IPS DF 6.9 (cell line): ENCODE measurements around the gene PREX1.

Source experiments
- DNase-seq: peaks from one replicate; pipeline ENCODE4 v3.0.0-alpha.2; 2013; ENCODE audit warnings: low read depth, low spot score
- H3K27ac ChIP-seq: one replicate; pipeline ENCODE4 v1.5.1; 2013; ENCODE audit warnings: low read length, control low read depth
- H3K27me3 ChIP-seq: 2 replicates; pipeline ENCODE4 v1.6.1; 2013; ENCODE audit warnings: mild to moderate bottlenecking, low read length; ENCODE audit not compliant: control insufficient read depth, insufficient read depth
- H3K36me3 ChIP-seq: 2 replicates; pipeline ENCODE4 v1.6.1; 2013; ENCODE audit warnings: low read length; ENCODE audit not compliant: control insufficient read depth, insufficient read depth
- H3K4me1 ChIP-seq: 2 replicates; pipeline ENCODE4 v1.6.1; 2013; ENCODE audit warnings: low read length; ENCODE audit not compliant: control insufficient read depth, insufficient read depth
- H3K4me3 ChIP-seq: 2 replicates; pipeline ENCODE4 v1.5.1; 2013; ENCODE audit warnings: mild to moderate bottlenecking, low read length
- H3K9me3 ChIP-seq: 2 replicates; pipeline ENCODE4 v1.6.1; 2013; ENCODE audit warnings: low read length, inconsistent platforms; ENCODE audit not compliant: control insufficient read depth, insufficient read depth
- WGBS: extraction: QIAGEN DNeasy Blood & Tissue Kit; methylation state at CpG from one replicate; pipeline ENCODE4 v1.1.7; 2013; ENCODE audit warnings: mixed read lengths, missing lambda C conversion rate; ENCODE audit not compliant: insufficient read length, insufficient coverage; 5-methylcytosine and 5-hydroxymethylcytosine counted together

The PREX1 gene

GRCh38 chr20:48614593-48615274, 213.1 kb downstream of the PREX1 start:
- Histone ChIP-seq H3K27me3 (no peaks in the 10 kb centered on the region), H3K4me3 (no peak overlapping the region), H3K4me1 (no peaks in the 10 kb centered on the region), H3K27ac (no peak overlapping the region), H3K36me3 (no peaks in the 10 kb centered on the region), H3K9me3 (no peaks in the 10 kb centered on the region)
- 100% methylated on average over 2 of the region's 12 CpGs for WGBS
- DNase-seq: no peak

GRCh38 chr20:48613926-48614325, 213.9 kb downstream of the PREX1 start:
- Histone ChIP-seq H3K9me3 (no peaks in the 10 kb centered on the region), H3K4me3 (no peak overlapping the region), H3K27me3 (no peaks in the 10 kb centered on the region), H3K27ac (no peak overlapping the region), H3K4me1 (no peaks in the 10 kb centered on the region), H3K36me3 (no peaks in the 10 kb centered on the region)
- WGBS: no CpG with 5 or more reads among the region's 4 CpGs
- no peak for DNase-seq

- Histone ChIP-seq H3K27ac (no peak overlapping the region), H3K4me1 (no peaks in the 10 kb centered on the region), H3K27me3 (no peaks in the 10 kb centered on the region), H3K4me3 (no peak overlapping the region), H3K36me3 (no peaks in the 10 kb centered on the region), H3K9me3 (no peaks in the 10 kb centered on the region)
- DNase-seq: no peak
- WGBS: no CpG with 5 or more reads among the region's 6 CpGs
Observed at GRCh38 chr20:48612335-48612734, 215.5 kb downstream of the PREX1 start.

- Histone ChIP-seq H3K4me1 (no peaks in the 10 kb centered on the region; the same call in 1 of the 2 replicates), H3K36me3 (no peaks in the 10 kb centered on the region), H3K9me3 (no peaks in the 10 kb centered on the region), H3K27ac (no peak overlapping the region), H3K4me3 (no peak overlapping the region), H3K27me3 (no peaks in the 10 kb centered on the region)
- 100% methylated on average over 1 of the region's 4 CpGs for WGBS
- DNase-seq: no peak
Observed at GRCh38 chr20:48610996-48611395, 216.8 kb downstream of the PREX1 start.

GRCh38 chr20:48609491-48609978, 218.3 kb downstream of the PREX1 start:
- Histone ChIP-seq H3K27me3 (no peaks in the 10 kb centered on the region), H3K4me1 (no peaks in the 10 kb centered on the region; the same call in 1 of the 2 replicates), H3K9me3 (no peaks in the 10 kb centered on the region), H3K27ac (no peak overlapping the region), H3K36me3 (no peaks in the 10 kb centered on the region), H3K4me3 (no peak overlapping the region)
- WGBS: no CpG with 5 or more reads among the region's 5 CpGs
- DNase-seq: no peak

GRCh38 chr20:48608756-48609155, 219.0 kb downstream of the PREX1 start:
- no CpG with 5 or more reads among the region's 3 CpGs for WGBS
- no peaks in the 10 kb centered on the region for H3K9me3 ChIP-seq
- no peaks in the 10 kb centered on the region for H3K27me3 ChIP-seq
- no peak overlapping the region for H3K27ac ChIP-seq
- no peak for DNase-seq
- no peaks in the 10 kb centered on the region; the same call in 1 of the 2 replicates for H3K4me1 ChIP-seq
- no peak overlapping the region for H3K4me3 ChIP-seq
- H3K36me3 ChIP-seq: no peaks in the 10 kb centered on the region

GRCh38 chr20:48607544-48607865, 220.3 kb downstream of the PREX1 start:
- no peak overlapping the region for H3K4me3 ChIP-seq
- H3K27me3 ChIP-seq: no peaks in the 10 kb centered on the region
- no peak for DNase-seq
- WGBS: no CpG with 5 or more reads among the region's 8 CpGs
- no peaks in the 10 kb centered on the region for H3K36me3 ChIP-seq
- no peak overlapping the region for H3K27ac ChIP-seq
- peaks cover 2% of the 10 kb centered on the region for H3K4me1 ChIP-seq
- no peaks in the 10 kb centered on the region for H3K9me3 ChIP-seq

- Histone ChIP-seq H3K27ac (no peak overlapping the region), H3K27me3 (no peaks in the 10 kb centered on the region), H3K9me3 (no peaks in the 10 kb centered on the region), H3K36me3 (no peaks in the 10 kb centered on the region), H3K4me1 (peaks cover 2% of the 10 kb centered on the region), H3K4me3 (no peak overlapping the region; the same call in 1 of the 2 replicates)
- DNase-seq: no peak
- no CpG with 5 or more reads among the region's 12 CpGs for WGBS
Observed at GRCh38 chr20:48606841-48607543, 220.8 kb downstream of the PREX1 start.

- WGBS: no CpG with 5 or more reads among the region's 14 CpGs
- Histone ChIP-seq H3K4me1 (peaks cover 2% of the 10 kb centered on the region), H3K9me3 (no peaks in the 10 kb centered on the region), H3K27me3 (no peaks in the 10 kb centered on the region), H3K27ac (no peak overlapping the region), H3K36me3 (no peaks in the 10 kb centered on the region), H3K4me3 (no peak overlapping the region)
- no peak for DNase-seq
Observed at GRCh38 chr20:48606172-48606840, 221.5 kb downstream of the PREX1 start.

GRCh38 chr20:48605364-48606171, 222.2 kb downstream of the PREX1 start:
- H3K4me3 ChIP-seq: no peak overlapping the region
- DNase-seq: no peak
- no peaks in the 10 kb centered on the region for H3K27me3 ChIP-seq
- no peaks in the 10 kb centered on the region for H3K36me3 ChIP-seq
- no peaks in the 10 kb centered on the region for H3K9me3 ChIP-seq
- no peak overlapping the region for H3K27ac ChIP-seq
- WGBS: no CpG with 5 or more reads among the region's 17 CpGs
- H3K4me1 ChIP-seq: peaks cover 2% of the 10 kb centered on the region
